Retina (tissue), 1 donor: ENCODE results near the gene RALY.

ENCODE experiments used
- DNase-seq: peaks from one replicate; pipeline ENCODE4 v3.0.0-alpha.2; 2016

RALY gene

DNA sequence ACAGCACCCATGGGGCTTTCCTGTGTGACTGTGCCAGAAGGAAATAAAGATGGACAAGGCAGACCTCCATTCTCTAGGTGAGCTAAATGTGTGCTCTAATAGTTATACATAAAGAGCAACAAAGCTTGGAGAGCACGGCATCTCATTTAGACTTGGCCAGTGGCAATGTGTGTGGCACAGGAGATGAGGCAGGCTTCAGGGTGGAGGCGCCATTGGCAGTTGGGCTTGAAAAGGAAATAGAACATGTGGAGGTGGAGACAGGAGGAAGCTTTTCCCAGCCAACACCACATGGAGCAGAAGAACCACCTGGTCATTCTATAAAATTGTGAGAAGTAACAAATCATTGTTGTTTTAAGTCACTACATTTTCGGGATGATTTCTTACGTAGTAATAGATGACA is 3.6 kb upstream of the RALY start:
- DNase-seq = no peak

DNA sequence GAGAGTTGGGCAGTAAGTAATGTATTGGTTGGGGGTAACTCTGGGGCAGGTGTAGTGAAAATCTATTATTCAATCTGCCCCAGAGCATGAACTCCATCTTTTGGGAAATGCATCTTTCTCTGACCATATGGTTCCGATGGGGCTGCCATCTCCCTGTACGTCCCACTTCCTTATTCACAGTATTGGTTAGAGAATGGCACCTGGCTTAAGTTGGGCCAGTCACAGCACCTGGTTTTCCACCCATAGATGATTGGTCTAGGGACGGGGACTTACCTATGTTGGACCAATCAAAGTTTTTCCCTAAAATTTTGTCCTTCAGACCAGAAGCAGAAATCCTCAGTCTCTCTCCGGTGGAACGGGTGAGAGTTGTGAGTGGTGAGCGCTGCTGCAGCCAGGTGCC is 2.2 kb upstream of the RALY start:
- no peak for DNase-seq

DNA sequence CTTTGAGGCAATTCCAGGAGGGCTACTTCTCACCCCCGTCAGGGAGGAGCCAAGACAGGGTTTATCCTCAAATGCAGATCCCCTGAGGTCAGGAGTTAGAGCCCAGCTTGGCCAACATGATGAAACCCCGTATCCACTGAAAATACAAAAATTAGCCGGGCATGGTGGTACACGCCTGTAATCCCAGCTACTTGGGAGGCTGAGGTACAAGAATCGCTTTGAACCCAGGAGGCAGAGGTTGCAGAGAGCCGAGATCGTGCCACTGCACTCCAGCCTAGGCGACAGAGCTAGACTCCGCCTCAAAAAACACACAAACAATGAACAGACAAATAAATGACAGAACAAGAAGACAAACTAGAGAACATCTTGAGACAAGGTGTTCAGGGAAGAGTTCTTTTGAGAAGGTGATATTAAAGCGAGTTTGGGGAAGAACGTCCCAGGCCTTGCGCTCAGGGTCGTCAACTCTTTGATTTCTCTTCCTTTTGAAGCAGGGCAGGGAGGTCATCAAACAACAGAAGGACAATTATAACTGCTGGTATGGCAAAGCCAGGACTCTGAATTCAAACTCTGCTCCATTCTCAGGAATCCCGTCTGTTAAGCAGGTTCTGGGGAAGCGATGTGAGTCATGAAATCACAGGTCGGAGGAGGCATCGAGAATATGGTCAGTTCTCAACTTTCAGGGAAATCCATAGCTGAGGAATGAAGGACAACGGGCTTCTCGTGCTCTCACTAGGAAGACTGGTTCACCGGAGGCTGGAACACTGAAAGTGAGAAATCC is 1.4 kb upstream of the RALY start:
- no peak for DNase-seq

DNA sequence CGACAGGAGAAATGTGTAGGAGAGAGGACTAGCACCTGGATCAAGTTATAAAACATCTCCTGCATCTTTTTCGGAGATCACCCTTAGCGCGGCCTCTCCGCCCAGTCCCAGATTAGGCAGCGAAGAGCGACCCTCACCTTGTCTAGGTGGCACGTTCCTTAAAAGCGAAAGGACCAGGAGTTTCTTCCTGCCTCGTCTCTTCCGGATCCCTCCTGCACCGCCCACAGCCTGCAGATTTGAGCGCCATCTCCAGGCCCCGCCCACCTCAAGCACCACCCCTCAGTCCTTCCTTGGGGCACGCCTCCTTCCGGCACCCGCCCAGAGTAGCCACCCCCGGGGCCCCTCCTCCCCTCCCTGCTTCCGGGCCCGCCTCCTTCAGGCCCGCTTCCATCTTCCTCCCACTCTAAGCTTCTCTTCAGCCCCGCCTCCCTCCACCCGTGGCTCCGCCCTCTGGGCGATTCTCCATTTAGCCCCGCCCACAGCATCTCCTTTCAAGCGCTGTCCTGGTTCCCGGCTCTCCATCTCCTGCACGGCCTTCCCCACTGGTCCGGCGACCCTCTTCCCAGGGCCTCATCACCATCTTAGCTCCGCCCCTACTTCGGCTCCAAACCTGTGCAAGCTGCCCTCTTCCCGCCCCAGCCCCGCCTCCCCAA is 662 bp upstream of the RALY start:
- DNase-seq = peak; percentile 99

DNA sequence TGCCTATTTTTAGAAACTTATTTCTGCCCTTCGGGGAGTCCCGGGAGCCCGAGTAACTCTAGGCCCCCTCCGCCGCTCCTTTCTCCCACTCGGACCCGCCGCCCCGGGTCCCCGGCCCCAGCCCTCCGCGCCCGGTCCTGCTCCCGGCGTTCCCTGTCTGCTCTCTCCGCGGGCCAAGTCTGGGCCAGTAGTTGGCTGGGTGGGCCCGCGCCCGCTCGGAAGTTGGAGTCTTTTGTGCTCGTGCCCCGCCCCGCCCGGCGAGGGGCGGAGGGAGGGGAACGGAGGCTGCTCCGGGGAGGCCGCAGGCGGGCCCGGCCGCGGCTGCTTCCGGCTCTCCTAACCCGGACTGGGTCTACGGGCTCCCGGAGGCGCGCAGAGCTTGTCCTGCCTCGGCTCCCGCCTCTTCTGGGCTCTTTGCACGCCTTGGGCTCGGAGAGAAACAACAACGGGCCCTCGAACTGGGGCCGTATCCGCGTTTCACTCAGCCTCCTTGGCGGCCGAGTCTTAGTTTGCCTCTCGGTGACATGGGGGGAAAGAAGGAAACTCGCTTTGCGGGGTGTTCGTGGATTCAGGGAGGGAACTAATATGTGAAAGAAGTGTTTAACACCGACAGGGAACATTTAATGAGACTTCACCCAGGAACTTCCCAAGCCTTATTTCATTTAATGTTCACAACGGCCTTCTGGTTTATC is 657 bp downstream of the RALY start:
- peak; percentile 86 for DNase-seq

DNA sequence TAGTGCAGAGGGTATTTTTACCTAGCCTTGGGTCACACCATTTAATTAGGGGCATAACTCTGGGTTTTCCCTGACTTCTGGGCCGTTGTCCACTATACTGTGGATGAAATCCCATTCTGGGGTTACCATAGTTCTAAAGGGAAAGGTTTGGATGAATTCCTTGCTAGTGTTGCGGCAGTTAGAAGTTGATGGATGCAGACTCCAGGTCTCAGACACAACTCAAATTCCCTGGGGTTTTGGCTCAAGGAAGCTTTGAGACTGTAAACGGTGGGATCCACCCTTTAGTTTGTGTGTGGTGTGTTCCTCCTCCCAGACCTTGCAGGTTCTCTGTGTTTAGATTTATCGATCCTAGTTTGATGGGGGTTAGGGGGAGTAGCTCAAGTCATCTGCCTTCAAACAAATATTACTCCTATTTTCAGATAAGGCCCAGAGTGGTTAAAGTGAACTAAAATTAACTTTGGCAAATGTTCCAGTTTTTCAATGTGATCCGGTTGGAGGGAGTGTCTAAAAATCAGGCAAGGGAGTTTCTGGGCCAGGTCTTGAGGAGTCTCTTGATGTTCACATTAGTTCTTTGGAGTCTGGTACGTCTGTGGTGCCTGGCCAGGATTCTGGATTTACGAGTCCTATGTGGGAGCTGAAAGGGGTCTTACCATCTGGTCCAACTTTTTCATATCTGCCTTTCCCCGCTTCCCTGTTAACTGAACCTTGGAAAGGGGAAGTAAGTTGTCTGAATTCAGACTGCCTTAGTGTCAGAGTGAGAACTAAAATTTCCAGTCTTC is 1.5 kb downstream of the RALY start:
- DNase-seq = no peak

DNA sequence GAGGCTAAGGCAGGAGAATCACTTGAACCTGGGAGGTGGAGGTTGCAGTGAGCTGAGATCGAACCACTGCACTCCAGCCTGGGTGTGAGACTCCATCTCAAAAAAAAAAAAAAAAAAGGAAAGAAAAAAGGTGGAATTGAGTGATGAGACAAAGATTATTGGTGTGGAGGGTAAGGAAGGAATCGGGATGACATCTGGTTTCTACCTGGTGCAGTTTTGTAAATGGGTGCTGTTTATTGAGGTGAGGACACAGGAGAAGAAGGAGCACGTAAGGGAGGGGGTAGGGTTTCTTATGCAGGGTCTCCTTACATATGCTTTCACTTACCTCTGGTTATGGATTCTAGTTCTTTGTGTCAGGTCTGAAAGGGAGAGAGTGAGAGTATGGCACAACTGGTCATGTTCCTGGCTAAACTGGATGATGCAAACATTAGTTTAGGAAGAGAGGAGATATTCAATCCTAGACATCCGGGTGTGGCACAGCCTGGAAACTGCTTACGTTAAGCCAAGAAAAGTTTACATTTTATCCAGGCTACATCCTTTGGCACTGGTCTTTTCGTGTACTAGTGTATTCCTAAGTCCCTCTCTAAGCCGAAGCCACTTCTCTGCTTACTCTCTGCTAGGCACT is 5.4 kb downstream of the RALY start:
- no peak for DNase-seq

DNA sequence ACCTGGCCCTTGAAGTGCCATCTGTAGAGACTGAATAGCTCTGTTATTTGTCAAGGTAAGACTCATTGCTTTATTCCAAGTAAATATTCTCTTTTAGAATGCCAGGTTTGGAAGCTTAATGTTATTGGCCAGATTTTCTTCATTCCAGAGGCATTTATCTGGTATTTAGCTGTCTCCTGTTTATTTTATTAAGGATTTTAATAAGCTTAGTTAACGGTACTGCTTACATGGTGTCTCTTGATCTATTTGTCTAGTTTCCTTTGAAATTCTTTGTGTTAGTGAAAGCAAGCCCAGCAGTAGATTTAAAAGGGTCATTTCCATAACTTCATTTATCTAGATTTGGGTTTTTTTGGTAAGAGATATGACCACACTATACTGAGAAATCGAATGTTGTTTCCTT is 7.7 kb downstream of the RALY start:
- DNase-seq = no peak

DNA sequence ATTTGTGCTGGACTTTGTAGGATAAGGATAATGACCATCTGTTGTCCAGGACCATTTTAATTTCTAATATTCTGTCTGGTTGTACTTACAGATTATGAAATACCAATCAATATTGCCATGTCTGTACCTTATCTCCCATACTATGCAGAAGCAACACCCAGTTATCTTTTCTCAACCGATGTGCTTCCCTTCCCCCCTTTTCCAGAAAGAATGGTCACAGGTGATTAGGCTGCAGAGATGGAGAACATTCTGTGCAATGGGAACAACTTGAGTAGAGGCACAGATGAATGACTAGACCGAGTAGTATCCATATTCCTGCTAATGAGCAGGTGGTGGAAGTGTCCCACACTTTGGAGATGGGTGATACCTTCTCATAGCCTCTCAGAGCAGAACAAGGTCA is 10.5 kb downstream of the RALY start:
- DNase-seq = no peak

DNA sequence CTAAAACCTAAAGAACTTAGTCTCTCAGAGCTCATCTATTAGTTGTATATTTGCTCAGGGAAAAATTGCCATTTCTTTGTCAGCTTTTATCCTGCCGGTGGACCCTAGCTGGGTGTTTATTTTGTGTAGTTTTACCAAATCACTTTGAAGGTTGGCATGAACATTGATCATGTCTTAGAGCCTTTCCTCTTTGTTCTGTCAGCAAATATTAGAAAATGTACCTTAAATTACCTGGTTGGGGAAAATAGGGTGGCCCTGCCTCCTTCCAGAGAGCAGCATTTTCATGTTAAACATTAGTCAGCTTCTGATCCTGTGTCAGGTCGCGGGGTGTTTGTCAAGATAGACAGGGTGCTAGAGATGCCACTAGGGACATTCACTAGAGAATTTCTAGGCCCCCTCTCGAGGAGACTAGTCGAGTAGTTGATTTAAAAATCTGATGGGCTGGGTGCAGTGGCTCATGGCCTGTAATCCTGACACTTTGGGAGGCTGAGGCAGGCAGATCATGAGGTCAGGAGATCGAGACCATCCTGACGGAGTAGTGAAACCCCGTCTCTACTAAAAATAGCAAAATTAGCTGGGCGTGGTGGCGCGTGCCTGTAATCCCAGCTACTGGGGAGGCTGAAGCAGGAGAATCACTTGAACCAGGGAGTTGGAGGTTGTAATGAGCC is 11.2 kb downstream of the RALY start:
- DNase-seq = no peak

DNA sequence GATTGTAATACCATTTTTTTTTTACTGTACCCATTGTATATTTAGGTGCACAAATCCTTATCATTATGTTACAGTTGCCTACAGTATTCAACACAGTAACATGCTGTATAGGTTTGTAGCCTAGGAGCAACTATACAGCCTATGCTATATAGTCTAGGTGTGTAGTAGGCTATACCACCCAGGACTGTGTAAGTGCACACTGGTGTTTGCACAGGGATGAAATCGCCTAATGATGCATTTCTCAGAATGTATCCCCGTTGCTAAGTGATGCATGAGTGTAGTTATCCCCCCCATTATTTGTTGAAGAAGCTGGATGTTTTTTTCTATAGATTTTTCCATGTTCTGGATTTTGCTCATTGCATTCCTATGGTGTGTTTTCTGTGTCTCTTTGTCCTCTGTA is 12.9 kb downstream of the RALY start:
- DNase-seq = no peak

DNA sequence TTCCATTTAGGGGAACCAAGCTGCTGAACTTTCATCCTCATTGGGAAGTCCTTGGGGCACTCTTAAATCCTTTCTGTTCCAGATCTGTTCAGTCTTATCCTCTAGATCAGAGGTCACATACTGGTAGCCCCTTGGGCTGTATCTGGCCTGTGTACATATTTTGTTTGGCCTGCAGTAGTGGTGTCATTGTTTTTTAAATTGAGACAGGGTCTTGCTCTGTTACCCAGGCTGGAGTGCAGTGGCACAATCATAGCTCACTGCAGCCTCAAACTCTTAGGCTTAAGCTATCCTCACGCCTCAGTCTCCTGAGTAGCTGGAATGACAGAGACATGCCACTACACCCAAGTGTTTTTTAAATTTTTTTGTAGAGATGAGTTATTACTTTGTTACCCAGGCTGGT is 14.8 kb downstream of the RALY start:
- DNase-seq = no peak

DNA sequence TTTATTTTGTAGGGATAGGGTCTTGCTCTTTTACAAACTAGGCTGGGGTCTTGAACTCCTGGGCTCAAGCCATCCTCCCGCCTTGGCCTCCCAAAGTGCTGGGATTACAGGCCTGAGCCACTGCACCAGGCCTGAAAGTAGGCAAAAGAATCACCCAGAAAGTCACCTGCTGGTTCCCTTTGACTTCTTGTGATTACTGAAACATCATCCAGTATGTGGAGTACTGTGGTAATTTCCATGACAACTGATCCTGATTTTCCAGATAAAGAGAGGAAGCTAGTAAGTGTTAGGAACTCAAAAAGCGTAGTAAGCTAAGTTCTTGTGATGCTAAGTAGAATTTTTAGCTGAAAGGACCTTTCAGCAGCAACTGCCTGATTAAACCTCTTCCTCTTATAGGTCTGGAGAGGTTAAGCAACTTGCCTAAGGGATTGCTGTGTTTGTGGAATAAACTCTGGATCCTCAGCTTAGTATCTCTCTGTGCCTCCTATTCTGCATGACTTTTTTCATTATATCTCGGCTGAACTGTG is 16.8 kb downstream of the RALY start:
- DNase-seq = no peak

DNA sequence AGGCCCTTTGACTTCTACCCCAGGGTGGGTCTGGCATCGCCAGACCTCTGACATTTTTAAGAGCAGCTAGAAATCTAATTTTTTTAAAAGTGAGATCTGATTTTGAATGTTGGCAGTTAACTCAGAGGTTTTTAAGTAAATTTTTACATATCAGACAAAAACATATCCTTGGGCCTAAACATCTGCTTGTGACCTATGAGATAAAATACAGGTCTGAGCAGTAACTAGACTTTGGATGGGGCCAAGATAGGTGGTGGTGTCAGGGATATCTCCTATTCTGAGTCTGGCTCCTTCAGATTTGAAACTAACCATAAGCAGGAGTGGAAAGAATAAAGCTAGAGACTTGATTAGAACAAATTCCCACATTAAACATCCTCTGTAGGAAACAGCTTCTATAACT is 17.6 kb downstream of the RALY start:
- DNase-seq = no peak

DNA sequence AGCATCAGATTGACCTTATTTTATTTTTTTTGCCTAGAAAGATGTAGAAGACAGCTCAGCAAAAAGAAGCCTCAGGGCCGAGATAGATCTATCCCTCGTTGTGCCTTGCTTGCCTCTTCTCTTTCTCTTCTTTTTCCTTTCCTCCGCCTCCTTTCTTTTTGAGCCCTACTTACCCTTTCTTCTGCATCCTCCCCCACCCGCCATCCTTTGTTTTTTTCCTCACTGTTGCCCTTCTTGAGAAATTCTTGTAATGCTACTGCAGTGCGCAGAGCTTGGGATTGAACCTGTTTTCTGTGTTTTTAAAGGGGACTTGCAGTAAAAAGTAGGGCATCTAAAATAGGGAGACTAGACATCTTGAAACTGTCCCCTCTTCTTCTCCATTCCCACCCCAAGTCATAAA is 18.6 kb downstream of the RALY start:
- DNase-seq = no peak

DNA sequence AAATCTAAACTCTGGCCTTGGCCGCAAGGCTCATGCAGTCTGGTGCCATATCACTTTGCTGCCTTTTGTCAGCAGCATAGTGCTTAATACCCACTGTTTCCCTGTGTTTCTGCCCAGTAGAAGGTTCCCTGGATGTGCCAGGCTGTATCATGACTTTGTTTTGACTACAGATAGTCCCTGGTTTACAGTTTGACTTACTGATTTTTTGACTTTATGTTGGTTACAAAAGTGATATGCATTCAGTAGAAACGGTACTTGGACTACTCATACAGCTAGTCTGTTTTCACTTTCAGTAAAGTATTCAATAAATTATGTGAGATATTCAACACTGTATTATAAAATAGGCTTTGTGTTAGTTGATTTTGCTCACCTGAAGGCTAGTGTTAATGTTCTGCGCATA is 19.0 kb downstream of the RALY start:
- no peak for DNase-seq

DNA sequence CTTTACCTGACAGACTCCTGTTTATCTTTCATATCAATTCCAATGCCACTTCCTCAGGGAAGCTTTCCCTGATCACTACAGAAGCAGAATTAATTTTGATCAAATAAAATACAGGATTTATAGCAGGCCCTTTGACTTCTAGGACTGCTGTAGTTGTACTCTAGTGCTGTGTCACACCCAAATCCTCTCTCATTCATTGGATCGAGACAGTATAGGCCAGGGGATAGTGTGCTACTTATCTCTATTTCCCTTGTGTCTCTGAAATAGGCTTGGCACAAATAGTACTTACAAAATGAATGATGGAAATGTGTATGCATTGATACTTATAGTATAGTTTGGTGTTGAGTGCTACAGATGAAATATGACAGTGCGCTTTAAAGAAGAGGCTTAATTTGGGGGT is 19.8 kb downstream of the RALY start:
- no peak for DNase-seq

DNA sequence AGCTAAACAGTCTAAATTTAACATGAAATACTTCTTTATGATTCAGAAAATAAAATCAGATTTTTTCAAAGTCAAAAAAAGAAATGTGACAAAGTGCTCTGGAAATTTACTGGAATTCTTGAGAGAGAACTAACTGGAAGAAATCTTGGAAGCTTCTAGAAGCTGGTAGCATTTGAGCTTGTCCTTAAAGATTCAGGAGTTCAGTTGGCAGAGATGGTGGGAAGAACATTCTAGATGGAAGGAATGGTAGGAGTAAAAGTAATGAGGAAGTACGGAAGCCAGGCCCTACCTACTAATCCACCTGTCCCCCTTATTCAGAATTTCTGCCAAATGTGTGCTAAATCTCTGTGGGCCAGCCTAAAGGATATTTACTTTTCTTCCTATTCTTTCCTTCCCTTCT is 21.2 kb downstream of the RALY start:
- DNase-seq = no peak

DNA sequence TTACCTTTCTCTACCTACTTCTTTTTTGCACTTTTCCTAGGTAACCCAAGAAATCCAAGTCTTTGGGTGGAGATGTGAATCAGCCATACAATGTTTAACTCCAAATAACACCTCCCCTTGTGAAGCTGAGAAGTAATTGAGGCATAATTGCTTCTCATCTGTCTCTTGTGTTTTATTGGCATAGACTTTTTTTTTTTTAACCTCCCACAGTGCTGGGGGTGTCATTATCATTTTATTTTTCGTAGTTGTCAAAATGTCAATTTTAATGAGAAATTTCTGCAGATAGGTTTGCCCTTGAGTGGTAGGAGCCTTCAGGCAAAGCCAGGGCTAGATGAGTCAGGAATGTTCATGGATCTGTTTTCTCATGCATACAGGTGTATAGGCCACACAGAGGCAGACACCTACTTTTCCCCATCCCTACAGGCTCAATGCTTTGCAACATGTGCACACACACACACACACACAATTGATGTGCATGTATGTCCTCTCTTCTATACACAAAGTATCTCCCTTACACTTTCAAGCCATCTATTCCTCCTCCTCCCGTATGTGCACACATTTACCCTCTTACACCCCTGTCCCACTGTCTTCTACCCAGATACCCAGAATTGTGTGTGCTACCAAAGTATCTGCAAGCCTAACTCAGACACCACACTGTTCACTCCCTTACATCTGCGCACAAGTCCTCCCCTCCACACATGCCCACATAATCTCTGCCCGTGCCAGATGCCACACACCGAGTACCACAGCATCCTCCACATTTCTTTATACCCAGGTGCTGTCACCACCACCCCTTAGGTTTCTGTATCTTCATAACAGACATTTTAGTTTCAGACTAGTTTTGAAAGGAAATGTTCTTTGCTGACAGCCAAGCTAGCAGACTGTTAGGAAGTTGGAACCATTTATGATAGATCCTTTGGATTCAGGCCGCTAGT is 22.0 kb downstream of the RALY start:
- no peak for DNase-seq

DNA sequence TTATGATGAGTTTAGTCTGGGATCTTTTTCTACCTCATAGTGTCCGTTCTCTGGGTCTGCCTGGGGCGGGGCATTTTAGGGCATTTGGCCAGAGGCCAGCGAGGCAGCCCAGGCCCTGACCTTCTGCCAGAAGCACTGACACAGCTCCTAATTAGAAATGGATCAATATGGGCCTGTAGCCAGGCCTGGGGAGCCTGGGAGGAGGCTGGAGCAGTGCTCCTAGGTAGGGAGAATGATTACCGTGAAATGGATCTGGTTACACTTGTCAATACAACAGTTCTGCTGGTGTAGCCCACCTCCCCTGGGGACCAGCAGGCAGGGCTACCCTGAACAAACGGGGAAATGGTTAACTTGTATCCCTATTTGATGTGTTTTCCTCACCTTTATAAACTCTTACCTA is 23.0 kb downstream of the RALY start:
- no peak for DNase-seq

DNA sequence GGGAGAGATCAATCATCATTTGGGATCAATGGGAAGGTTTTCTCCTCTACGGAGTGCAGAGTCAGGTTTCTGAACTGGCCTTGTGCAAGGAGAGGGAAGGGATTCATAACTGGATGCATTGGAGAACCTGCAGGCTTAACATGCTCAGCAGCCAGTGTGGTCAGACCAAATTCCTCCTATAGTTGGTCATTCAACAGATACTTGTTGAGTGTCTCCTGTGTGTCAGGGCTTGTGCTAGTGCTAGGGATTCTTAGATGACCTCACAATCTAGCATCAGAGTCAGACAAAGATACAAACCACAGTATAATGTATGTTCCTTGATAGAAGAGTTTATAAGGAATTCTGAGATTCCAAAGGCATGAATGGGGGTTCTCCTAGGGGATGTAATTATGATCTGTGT is 23.9 kb downstream of the RALY start:
- no peak for DNase-seq
